GM18951 (cell line): ENCODE measurements around the gene TACC2.
"Not testable (repeated sequence)": the region's sequence is repeated elsewhere in the genome, so short reads cannot be mapped to it uniquely, and the experiment has no call there.

Source experiments
- POLR2A ChIP-seq: IDR thresholded peaks from 4 replicates; pipeline ENCODE4 v1.6.1; 2011; ENCODE audit warnings: mild to moderate bottlenecking; ENCODE audit not compliant: insufficient read length, insufficient read depth; ENCODE audit errors: extremely low read depth
- in situ Hi-C: fragments of 300-500 bp; cut with MboI; formaldehyde crosslinking; loops from one replicate; pipeline ENCODE4 v1.12.0; 2022; ENCODE audit warnings: low sequenced_read_pairs, mixed read lengths, inconsistent platforms; ENCODE audit not compliant: unreplicated experiment

TACC2 gene

DNA sequence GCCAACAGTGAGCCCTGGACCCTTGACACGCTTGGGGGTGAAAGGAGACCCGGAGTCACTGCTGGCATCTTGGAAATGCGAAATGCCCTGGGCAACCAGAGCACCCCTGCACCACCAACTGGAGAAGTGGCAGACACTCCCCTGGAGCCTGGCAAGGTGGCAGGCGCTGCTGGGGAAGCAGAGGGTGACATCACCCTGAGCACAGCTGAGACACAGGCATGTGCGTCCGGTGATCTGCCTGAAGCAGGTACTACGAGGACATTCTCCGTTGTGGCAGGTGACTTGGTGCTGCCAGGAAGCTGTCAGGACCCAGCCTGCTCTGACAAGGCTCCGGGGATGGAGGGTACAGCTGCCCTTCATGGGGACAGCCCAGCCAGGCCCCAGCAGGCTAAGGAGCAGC, 98.5 kb downstream of the TACC2 start:
- no peak for TF ChIP-seq POLR2A
- in situ Hi-C loops, result no loop called here

DNA sequence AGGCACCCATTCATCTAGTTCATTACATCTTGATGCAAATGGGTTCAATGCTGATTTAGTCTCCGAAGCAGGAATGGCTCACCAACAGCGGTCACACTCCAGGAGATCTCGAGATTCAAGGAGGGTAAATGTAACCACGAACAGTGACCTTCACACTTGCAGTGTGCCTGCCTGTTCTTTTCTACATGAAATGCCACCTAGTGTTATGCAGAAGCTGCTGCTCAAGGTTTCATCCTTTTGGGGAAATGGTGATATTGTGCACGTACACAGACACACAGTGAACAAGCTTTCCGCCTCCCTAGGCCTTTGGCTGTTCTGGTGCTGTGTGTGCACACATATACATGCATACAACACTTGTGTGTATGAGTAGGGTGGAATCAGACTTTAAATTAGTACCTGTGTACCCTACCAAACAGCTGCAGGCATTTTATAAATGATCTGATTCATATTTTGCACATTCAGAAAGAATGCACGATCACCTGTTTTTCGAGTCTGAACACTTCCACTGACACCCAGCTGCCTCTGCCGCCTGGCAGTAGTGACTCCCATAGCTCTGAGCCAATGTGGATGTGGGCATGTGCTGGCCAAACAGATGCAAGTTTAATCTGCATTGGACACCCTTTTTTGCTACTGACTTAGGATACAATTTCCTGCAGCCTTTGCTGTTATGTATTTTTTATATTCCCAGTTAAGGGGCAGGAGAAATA, 100.5 kb downstream of the TACC2 start:
- no peak for TF ChIP-seq POLR2A
- in situ Hi-C loops, result no loop called here

- TF ChIP-seq POLR2A, result no peak
- in situ Hi-C loops, result no loop called here
Measured at GRCh38 chr10:122091722-122092121, 102.8 kb downstream of the TACC2 start.

- no peak for TF ChIP-seq POLR2A
- in situ Hi-C loops, result no loop called here
Measured at GRCh38 chr10:122093076-122093475, 104.1 kb downstream of the TACC2 start.

GRCh38 chr10:122096181-122096580, 107.2 kb downstream of the TACC2 start:
- in situ Hi-C loops, result not testable (repeated sequence)

DNA sequence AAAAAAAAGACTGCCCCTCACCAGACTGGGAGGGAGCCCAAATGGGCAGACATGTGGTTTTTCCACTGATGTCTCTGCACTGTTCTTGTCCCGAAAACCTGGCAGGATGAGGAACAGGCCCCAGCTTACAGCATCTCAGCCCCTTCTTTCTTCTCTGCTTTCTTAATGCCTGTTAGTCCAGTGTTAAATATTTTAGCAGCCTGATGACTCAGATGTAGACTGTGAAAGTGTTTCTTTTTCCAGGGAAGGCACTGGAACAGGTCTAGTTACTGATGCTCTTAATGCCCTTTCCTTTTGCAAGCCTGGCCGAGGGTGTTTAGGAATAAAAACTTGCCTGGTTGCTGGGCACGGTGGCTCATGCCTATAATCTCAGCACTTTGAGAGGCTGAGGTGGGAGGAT, 107.7 kb downstream of the TACC2 start:
- TF ChIP-seq POLR2A, result no peak
- in situ Hi-C loops, result no loop called here

- in situ Hi-C loops, result no loop called here
- no peak for TF ChIP-seq POLR2A
Measured at GRCh38 chr10:122097935-122098334, 109.0 kb downstream of the TACC2 start.

- in situ Hi-C loops, result no loop called here
- TF ChIP-seq POLR2A, result no peak
Measured at GRCh38 chr10:122098924-122099323, 110.0 kb downstream of the TACC2 start.

DNA sequence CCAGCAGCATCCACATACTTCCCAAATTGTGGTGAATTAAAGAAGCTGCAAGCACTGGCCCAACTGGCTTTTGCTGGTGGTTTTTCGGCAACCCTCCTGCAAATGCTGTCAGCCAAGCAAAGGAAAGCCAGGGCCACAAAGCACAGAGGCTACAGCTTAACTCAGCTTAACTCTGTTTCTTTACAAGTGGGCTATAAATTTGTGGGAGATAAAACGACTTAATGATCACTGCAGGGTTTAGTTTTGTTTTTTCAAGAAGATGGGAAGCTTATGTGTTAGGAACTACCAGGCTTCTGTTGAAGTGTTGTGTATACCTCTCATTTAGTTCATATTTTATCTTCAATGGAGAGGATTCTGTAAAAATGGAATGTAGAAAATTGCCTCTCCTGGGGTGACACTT, 110.6 kb downstream of the TACC2 start:
- TF ChIP-seq POLR2A, result no peak
- in situ Hi-C loops, result no loop called here

- in situ Hi-C loops, result no loop called here
- no peak for TF ChIP-seq POLR2A
Measured at GRCh38 chr10:122102146-122102868, 113.3 kb downstream of the TACC2 start.

GRCh38 chr10:122102869-122103525, 114.0 kb downstream of the TACC2 start:
- in situ Hi-C loops, result no loop called here
- TF ChIP-seq POLR2A, result no peak

GRCh38 chr10:122103592-122103991, 114.6 kb downstream of the TACC2 start:
- no peak for TF ChIP-seq POLR2A
- in situ Hi-C loops, result no loop called here

GRCh38 chr10:122108786-122109185, 119.8 kb downstream of the TACC2 start:
- in situ Hi-C loops, result not testable (repeated sequence)
